HL-60/S4 treated with phorbol 12-myristate 13-acetate at 8.2 ng/mL for 4 days and 3 days (cell line): ENCODE results near the gene SLC4A1AP.

Experiments used
- in situ Hi-C: fragments of 300-500 bp; cut with MboI; formaldehyde crosslinking; loops from 2 replicates; pipeline ENCODE4 v1.15.0; 2022; ENCODE audit warnings: low sequenced_read_pairs

The SLC4A1AP gene

GRCh38 chr2:27697660-27698059 is 34.0 kb downstream of the SLC4A1AP start:
- in situ Hi-C loops = no loop called here

GRCh38 chr2:27701676-27702075 is 38.0 kb downstream of the SLC4A1AP start:
- in situ Hi-C loops = no loop called here

DNA sequence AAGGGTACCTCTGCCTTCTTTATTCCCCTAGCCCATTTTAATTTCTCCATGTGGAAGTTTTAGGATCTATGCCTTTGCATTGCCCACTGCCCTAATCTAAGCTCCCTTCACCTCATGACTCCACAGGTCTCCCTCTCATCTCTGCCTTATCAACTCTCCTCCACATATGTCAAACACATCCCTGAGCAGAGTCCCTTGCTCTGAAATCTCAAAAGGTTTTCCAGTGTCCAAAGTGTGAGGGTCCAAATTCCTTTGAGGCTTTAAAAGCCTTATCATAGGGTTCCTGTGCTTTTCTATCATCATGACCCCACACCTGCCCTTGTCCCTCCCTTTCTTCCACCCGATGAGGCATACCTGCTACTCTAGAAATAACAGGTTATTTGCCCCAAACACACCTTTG is 38.6 kb downstream of the SLC4A1AP start:
- in situ Hi-C loops = no loop called here

DNA sequence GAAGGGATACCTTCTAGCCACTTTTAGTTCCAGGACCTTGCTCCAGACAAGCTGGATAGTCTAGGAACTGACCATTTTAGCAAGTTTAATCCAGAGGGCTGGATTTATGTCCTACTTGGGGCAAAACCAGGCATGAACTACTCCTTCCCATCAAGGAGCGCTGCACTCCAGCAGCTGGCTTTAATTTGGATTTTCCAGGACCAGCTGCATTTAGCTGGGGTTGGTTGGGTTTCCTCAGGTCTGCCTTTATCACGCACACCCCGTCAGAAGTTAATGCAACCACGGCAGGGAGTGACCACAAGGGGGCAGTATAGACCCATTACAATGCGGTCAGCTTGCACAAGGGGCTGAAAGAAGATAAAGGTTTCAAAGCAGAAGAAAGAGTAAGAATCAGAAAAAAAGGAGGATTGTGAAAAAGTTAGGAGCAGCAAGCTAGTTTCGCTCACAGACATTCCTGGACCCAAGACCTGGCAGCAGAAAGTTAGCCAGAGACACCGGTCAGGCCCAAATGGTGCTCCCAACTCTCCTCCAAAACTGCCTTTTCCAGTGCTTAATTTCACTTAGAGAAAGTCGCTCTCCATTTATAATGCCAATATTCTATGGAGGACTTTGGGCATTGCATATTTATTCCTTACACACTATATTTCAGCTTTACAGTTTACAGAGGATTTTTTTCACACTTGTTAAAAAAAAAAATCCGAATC is 40.1 kb downstream of the SLC4A1AP start:
- in situ Hi-C loops = no loop called here

- in situ Hi-C loops = no loop called here
Observed at GRCh38 chr2:27704342-27704876, 40.7 kb downstream of the SLC4A1AP start.

DNA sequence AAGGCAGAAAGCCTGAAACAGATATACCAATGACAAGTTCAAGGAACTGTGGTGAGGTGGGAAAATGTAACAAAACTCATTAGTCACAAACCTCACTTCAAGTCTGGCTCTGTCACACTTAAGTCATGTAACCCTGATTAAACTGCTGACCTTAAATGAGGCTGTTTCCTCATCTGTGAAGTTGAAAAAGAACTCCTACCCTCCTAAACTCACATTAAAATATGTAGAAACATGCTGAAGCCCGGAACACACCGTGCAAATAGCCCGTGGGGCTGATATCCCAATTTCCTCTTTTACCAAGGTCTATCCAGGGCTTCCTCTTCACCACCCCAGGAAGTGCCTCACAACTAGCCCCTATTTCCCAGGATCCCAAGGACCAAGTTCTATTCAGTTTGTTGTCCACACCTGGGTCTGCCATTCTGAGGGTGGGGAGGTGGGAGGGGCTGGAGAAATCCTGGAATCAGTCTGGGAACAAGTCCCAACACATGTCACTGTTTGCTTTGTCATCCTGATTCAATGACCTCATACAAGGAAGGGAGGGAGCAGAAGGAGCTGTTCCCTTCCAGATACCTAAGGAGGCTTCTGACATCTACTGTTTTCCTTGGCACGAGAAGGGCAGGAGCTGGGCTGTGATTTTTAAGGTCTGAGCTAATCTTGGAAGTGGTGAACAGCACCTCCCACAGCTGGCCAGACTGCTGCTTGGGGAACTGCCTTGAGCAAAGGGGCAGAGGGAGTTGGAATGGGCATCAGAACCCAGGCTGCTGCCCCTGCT is 42.3 kb downstream of the SLC4A1AP start:
- in situ Hi-C loops = no loop called here

DNA sequence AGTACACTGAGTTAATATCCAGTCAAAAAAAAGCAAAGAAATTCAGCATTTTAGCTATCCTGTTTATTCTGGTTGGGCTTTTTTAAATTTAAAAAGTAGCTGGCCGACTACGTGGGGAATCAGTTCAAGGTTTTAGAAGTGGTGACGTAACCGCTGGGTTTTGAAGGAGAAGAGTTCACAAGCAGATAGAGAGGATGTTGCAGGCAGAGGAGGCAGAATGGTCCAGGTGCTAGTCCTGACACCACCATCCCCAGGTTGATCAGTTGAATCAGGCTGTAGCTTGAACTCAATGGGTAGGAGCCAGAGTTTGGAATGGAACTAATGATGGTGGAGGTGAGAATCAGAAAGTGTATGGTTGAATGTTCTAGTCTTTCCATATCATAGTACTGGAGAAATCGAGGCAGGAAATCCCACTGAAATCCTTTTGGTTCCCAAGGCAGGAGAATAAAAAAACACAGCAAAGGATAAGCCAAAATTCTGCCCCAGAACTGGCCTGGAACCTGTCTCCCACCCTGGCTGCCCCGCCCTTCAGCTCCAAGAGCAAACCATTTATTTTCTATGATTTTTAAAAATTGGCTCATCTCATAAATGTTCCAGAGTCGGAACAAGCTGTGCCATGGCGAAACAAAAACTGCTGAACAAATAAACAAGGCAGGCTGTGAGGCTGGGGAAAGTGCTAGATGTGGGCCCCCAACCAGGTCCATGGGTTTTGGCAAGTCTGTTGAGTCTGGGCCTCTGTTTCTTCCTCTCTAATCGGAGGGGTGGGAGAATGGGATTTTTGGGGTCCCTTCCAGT is 44.0 kb downstream of the SLC4A1AP start:
- in situ Hi-C loops = no loop called here

DNA sequence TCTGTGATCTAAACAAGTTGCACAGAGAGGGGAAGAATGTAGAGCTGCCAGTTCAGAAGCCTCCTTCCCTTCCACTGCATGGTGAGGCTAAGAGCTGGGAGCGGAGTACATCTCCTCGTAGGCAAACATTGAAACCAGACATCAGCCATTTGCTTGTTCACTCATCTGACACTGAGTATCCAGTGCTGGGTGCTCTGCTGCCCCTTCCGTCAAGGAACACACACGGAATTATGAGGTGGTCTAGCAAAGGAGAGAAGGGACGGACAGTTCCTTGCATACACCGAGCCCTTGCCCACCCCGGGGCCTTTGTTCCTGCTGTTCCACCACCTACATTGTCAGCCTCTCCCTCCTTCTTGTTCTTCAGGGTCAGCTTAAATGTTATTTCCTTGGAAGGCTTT is 44.6 kb downstream of the SLC4A1AP start:
- in situ Hi-C loops = no loop called here

DNA sequence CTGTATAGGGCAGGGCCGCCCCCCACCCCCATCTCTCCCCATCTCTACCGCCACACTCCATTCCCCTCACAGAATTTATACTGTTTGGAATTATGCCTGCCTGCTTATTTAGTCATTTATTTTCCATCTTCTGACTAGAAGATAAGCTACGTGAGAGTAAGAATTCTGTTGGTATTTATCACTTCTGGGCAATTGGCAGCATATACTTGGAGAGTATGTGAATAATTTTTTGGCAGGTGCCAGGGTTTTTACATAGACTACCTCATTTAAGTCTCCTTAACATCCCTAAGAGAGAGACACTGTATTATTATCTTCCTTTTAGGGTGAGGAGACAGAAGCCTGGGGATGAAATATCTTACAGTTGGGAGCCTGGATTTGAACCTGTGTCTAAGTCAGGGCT is 45.0 kb downstream of the SLC4A1AP start:
- in situ Hi-C loops = no loop called here

GRCh38 chr2:27709326-27709725 is 45.6 kb downstream of the SLC4A1AP start:
- in situ Hi-C loops = no loop called here

DNA sequence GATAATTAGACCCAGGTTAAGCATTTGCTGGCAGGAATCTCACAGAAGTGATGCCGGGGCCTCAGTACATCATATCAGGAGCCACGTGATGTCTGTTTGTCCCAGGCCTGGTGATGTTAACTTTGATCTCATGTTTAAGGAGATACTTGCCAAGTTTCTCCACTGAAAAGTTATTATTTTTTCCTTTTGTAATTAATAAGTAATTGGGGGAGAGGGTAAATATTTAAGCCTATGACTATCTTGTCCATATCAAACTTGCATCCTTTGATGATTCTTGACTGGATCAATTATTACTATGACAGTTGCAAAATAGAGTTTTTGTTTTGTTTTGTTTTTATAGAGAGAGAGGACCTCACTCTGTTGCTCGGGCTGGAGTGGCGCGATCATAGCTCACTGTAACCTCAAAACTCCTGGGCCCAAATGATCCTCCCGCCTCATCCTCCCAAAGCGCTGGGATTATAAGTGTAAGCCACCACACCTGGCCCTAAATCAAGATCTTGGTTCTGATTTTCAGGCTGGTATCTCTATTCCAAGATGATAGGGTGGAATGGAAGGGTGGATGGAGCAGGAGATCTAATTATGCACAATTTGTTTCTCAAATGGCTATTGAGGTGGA is 46.4 kb downstream of the SLC4A1AP start:
- in situ Hi-C loops = no loop called here

DNA sequence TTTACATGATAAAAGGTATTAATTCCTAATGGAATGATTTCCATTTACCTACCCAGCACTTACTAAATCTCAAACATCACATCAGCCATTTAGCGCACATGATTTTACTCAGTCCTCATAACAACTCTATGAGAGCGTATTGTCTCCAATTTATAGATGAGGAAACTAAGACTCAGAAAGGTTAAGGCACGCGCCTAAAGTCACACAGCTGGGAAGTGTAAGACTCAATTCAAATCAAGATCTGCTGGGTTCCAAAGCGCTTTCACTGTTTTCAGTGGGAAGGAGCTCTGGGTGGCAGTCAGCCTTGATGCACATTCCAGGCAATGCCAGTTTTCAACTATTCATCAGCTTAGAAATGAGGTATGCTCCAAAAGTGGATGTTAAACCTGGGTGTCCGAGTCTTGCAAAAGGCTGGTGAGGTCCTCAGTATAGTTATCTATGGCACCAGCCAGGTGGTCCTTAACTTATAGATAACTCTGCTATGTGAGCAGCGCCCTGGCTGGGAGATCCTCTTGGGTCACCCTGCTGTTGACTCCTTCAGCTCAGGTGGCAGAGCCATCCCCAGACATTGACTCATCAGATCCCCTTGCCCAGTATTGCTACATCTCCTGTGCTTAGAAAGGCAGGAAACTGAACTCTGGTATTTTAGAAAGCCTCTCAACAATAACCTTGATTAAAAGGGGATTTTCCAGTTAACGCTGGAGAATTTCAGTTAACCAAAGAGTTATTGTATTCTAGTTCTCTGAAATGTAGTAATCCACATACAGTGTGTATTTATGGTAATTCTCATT is 47.1 kb downstream of the SLC4A1AP start:
- in situ Hi-C loops = no loop called here

GRCh38 chr2:27711804-27712203 is 48.1 kb downstream of the SLC4A1AP start:
- in situ Hi-C loops = no loop called here

GRCh38 chr2:27712522-27712921 is 48.8 kb downstream of the SLC4A1AP start:
- in situ Hi-C loops = no loop called here

DNA sequence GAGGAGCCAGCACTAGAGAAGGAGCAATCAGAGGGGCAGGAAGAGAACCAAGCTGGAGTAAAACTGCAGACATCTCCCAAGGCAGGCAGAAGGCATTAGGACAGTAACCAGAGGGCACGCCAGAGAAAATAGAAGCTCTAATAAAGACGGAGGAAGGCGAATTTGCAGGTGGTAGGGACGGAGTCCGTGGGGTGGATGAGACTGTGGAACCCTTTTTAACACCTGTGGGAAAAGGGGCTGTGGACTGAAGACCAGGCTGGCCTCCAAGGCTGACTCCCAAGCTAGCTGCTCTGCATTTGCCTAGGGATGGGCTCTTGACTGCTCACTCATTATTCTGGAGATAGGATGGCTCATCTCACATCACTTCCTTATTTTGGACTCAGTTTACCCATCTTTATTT is 49.5 kb downstream of the SLC4A1AP start:
- in situ Hi-C loops = no loop called here

DNA sequence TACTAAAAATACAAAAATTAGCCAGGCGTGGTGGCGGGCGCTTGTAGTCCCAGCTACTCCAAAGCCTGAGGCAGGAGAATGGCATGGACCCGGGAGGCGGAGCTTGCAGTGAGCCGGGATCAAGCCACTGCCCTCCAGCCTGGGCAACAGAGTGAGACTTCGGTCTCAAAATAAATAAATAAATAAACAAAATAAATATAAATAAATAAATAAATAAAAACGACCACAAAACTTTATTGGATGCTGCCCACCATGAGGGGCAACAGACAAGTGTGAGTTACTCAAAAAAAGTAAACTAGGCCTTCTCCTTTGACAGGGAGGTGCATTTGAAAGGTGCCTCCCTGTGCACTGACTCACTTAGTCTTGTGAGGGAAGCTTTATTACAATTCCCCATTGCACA is 50.4 kb downstream of the SLC4A1AP start:
- in situ Hi-C loops = no loop called here

DNA sequence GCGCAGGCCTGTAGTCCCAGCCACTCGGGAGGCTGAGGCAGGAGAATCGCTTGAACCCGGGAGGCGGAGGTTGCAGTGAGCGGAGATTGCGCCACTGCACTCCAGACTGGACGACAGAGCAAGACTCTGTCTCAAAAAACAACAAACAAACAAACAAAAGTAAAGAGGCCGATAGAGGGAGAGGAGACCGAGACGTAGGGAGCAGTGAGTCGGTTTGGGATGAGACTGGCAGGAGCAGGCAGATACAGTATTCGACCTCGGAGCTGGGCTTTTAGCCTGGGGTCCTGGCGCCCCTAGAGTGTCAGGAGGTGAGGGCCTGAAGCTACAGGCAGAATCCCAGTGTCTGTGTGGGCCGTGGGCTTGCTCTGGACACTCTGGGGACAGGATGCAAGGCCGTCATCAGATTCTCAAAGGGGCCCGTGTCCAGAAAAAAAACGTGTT is 51.2 kb downstream of the SLC4A1AP start:
- in situ Hi-C loops = no loop called here

- in situ Hi-C loops = no loop called here
Observed at GRCh38 chr2:27715318-27716210, 51.9 kb downstream of the SLC4A1AP start.
